ENCODE data around the gene MRO.
A peak's percentile ranks its signal among the peaks of the same experiment; 100 is the strongest.
"Not testable (repeated sequence)": the region's sequence is repeated elsewhere in the genome, so short reads cannot be mapped to it uniquely, and the experiment has no call there.

The MRO gene
- total RNA-seq = 0 reads per million in 2 donors

DNA sequence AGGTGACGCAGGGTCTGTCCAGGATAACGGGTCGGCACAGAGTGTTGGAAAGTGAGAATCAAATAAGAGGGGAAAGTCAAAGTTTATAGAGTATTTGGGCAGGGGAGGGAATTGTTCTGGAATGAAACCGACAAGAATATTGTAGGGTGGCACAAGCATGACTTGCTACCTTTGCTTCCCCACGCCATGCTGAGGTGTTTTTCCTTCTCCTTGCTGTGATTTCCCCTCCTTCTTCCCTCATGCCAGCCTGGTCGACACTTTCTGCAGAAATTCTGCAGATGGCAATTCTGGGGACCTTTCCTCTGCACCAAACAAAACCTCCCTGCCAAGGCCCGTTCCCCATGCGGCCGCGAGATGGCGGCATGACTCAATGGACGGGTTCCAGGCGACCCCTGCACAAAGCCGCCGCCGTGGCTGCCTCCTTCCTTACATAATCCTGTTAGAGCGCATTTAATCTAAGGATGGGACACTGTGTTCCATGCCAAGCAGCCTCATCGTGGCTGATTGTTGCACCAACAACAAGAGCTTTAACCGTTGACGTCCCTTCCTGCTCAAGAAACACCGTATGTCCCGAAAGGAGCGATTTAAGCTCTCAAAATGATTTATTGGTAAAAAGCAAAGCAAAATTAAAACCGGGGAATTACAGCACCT is at the start of gene MRO:
Gene MRO (minus strand): TSS at position 289 of the 651 bp plus-strand sequence. CDS start 10,616 bp downstream, outside the sequence.
- DNase-seq = peak; percentile 47 to 78 (median 64)

DNA sequence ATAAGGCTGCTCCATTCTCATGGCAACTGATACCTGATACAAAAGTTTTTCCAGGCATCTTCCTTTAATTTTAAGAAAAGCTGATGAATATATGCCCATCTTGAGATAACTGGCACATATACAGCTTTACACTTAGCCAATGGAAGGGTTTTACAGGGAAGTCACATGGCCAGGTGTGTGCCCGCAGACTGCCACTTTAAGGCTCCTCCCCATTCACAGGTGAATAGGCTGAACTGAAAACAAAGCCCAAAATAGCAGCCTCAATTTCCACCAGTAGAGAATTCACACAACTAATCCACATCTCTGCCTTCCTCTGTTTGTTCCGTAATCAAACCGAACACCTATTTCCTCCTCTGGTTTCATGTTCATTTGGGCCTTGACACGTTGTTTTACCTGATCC is 49.3 kb upstream of the MRO start:
- no peak for DNase-seq

- peak in 1 of 5 experiments; percentile 6 for DNase-seq
These were observed 46.9 kb upstream of the MRO start for GRCh38 chr18:50866765-50867164.

DNA sequence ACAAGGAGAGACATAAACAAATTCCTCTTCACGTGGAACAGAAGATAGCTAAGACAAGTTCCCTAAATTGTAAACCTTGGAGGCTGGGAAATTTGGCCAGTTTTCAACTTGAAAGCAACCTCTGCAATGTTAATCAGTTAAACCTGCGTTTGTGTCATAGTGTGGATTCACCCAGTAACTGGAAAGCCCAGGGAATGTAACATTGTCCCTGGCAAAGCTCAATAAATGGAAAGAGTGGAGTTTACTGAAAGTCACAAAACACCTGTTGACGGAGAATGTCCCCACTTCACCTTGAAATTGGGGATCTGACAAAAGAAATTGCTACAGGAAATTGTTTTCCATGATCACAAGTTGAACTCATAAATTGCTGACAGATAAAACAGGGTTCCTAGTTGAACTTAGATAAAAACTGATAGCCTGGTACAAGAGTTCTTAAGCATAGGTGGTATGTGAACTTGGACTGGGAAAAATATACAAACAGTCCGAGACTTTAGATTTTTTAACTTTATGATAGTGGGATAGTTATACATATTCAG is 44.1 kb upstream of the MRO start:
- DNase-seq = no peak

DNA sequence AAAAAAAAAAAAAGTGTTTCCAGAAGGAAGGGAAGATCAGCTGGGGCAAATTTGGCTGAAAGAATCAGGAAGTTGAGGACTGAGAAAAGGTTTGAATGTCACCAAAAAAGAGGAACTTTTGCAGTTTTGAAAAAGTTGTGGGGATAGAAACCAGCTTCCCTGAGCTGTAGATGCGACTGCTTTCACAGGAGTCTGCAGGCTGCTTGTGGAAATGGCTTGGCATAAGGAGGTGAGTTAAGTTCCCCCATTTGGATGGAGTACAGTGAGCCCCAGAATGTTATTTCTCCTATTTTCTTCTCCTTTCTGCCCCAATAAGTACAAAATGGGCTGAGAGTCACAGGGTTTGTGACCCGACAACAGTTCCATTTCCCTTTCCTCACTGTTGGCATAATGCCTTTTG is 42.6 kb upstream of the MRO start:
- DNase-seq = no peak

- DNase-seq = no peak
These were observed 41.8 kb upstream of the MRO start for GRCh38 chr18:50861617-50862016.

- DNase-seq = no peak
These were observed 40.2 kb upstream of the MRO start for GRCh38 chr18:50859793-50860555.

DNA sequence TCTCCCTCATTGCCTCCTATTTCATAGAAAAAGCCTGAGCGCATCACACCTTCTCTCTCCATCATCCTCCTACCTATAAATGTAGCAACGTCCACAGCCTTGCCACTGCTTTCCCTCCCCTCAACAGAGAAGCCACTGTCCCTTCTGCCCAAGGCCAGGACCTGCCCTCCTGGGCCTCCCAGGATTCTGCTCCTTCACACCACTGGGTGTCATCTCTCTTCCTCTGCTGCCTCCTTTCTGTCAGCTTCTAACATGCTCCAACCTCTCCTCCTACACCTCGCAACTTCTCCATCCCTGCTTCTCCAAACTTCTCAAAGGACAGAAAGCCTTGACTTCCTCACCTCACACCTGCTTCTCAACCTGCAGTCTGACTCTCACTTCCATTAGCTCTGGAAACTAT is 37.9 kb upstream of the MRO start:
- no peak for DNase-seq

- DNase-seq = not testable (repeated sequence)
These were observed 37.4 kb upstream of the MRO start for GRCh38 chr18:50857166-50857565.

DNA sequence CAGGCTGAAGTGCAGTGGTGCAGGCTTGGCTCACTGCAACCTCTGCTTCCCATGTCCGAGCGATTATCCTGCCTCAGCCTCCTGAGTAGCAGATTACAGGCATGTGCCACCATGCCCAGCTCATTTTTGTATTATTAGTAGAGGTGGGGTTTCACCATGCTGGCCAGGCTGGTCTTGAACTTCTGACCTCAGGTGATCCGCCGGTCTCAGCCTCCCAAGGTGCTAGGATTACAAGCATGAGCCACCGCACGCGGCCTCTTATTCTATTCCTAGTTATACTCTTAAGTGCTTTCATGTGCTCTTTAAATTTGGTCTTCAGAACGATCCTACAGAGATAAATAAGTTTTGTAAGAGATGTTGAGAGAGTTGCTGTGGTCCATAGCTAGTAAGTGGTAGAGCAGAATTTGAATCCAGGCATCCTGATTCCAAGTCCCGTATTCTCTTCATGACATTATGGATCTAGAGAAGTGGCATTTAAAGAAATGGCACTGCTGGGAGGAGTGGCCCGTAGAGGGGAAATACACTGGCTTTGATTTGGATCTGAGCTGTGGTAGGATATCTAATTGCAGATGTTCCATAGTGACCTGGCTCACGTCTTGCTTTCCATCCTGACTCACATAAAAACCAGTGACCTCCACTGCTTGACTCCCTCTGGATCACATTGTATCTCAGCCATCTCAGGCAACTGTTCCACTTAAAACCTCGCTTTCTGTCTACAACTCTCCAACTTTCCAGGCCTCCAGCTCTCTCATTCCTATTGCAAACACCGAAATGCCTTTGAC is 36.4 kb upstream of the MRO start:
- no peak for DNase-seq

DNA sequence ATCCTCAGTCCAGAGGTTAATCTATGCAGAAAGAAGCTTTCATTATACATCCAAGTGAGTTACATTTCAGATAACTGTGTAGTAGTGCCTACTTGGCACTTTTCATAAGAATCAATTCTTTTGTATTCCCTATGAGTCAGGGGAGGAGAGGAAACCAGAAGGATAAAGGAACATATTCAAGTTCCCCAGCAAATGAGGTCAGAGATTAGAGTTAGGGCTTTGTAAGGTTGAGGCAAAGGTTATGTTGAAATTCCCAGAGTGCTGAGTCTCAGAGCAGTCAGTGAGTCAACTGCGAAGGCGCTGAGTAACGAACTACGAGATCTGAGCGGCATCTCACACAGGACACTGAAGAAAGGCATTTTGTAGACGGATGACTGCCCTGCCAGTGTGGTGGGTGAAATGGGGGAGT is 34.1 kb upstream of the MRO start:
- DNase-seq = no peak

DNA sequence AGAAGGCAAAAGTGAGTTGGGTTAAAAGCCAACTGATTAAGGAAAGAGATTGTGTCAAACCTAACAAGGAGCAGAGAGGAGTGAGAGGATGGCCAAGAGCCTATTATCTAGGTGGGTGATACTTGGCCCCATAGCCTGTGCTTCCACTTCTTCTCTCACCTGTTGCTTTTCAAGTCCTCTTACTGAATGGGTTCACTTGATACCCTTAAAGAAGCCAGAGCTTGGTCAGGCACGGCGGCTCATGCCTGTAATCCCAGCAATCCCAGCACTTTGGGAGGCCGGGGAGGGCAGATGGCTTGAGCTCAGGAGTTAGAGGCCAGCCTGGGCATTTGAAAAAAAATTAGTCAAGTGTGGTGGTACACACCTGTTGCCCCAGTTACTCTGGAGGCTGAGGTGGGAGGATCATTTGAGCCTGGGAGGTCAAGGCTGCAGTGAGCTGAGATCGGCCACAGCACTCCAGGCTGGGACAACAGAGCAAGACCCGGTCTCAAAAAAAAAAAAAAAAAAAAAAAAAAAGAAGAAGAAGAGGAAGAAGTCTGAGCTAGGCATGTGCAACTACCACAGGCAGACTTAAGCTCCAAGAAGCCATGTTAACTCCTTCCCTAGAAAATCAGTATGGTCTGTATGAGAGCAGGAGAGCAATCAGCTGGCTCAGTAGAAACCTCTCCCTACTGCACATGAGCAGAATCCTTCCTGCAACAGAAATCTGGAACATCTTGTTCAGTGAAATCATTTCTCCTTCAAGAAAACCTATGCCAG is 30.7 kb upstream of the MRO start:
- no peak for DNase-seq

- no peak for DNase-seq
These were observed 29.6 kb upstream of the MRO start for GRCh38 chr18:50849419-50849821.

DNA sequence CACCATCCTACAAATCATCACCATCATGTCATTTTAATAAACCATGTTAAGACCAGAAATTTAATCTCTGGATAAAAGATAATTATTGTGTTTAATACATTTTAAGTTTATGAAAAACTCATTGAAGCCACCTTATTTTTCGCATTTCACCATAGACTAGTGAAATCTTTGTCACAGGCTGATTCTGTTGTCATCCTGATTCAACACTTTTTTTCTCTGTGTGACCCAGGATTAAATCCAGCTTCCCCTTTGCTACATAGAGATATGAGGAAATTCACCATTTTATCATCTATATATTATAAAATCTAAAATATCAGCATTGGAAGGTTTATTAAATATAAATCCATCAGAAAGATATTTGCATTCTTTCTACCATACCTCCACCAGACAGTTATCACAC is 29.2 kb upstream of the MRO start:
- DNase-seq = no peak

GRCh38 chr18:50848061-50848551 is 28.3 kb upstream of the MRO start:
- DNase-seq = no peak

DNA sequence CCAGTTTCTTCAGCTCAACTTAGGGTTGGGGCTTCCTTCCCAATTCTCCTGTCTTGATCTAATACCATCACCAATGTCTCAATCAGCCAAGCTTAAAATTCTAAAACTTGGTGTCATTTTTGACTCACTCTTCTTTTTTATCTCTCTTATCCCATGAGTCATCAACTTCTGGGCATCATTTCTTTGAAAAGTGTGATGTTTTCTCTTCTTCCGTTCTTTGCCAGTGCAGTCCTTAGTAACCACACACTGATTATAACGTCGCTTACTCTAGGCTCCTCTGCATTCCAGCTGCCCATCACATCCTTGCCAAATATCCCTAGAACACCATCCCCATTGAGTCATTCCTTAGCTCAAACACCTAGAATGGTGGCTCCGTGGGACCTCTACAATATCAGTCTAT is 27.4 kb upstream of the MRO start:
- DNase-seq = no peak

DNA sequence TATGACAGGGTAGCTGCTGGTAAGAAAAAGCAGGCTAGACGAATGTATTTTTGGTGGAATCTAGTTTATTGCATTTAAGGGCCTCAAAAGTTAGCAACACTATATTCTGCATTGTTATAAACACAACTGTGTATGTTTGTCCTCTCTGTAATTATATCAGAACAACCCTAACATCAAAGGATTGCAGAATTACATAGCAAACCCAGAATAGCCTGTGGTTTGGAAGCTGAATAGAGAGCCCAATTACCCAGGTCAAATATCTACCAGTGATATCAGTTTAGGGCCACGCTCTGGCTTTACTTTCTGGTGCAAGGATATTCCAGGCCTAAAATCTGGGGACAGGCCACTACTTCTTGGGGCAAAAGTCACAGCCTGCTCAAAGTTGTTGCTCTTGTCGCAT is 25.1 kb upstream of the MRO start:
- DNase-seq = no peak

- DNase-seq = no peak
These were observed 24.7 kb upstream of the MRO start for GRCh38 chr18:50844554-50844953.

DNA sequence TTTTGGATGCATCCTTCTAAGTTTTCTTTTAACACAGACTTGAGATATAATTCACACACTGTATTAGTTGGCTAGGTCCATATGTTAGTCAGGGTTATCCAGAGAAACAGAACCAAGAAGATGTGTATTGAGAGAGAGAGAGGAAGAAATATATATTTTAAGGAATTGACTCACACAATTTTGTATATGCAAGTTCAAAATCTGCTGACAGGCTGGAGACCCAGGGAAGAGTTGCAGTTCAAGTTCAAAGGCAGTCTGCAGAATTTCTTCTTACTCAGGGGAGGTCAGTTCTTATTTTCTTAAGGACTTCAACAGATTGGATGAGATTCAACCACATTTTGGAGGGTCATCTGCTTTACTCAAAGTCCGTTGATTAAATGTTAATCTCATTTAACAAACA is 23.0 kb upstream of the MRO start:
- no peak for DNase-seq

DNA sequence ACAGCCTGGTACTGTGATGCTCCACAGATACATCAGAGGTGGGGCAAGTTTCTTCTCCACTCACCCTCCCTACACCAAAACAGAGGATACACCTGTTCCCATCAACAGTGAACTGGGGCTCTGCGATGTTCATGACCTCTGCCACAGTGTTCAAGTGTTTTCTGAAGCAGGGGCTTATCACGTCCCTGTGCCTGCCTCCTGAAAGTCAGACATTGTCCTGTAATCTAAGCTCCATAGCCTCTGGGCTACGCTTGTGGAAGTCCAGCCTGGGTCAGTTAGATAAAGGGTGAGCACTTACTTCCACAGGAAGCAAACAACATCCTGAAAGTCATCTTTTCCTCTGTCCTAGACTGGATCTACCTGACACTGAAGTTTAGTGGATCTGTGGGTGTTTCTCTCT is 20.2 kb upstream of the MRO start:
- DNase-seq = no peak

DNA sequence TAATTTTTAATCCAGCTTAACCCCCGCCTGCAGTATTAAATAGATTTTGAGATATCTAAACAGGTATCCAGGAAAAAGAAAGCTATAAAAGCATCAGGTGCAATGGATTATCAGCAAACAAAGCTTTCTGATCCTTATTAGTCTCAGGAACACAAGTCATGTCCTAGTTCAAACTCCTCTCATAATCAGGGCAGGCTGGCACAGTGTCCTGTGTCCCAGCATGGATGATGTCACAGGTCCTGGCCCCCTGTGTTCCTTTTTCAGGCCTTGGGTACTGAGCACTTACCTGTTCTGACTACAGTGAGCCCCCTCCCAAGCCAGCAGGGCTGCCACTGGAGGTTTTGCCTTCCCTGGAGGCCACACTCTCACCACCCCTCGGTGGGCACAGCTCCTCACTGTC is 19.5 kb upstream of the MRO start:
- DNase-seq = no peak

DNA sequence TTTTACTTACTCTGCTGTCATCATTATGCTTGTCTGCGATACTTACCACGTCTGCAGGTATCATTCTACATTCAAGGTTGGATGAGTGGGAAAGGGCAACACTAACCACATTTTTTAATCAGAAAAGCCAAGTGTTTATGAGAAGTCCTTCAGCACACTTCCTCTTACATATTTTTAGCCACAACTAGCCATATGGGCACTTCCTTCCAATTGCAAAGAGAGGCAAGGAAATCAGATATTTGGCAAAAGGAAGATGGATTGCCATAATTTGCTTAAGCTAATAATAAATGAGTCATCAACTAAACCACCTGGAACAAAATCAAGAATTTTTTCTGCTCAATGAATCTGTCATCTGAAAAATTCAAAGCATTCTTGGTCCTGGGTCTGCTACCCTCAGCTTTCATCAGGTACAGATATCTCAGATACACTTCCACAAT is 16.7 kb upstream of the MRO start:
- DNase-seq = no peak

Data from T-helper 2 cell (primary cell).